Cardiac atrium fibroblast (primary cell): ENCODE results near the gene PON3. TPM values are rescaled to one million over a fixed set of nuclear protein-coding genes. Genes with fewer than 3 reads are reported as not detected.

Source experiments
- total RNA-seq: library from RNA; depleted of rRNA; stranded (reverse); fragments of >200 nt; gene quantifications from 2 replicates; pipeline ENCODE4 v1.2.3, GENCODE V29; 2015

The PON3 gene
- total RNA-seq = not detected in 2 replicates

DNA sequence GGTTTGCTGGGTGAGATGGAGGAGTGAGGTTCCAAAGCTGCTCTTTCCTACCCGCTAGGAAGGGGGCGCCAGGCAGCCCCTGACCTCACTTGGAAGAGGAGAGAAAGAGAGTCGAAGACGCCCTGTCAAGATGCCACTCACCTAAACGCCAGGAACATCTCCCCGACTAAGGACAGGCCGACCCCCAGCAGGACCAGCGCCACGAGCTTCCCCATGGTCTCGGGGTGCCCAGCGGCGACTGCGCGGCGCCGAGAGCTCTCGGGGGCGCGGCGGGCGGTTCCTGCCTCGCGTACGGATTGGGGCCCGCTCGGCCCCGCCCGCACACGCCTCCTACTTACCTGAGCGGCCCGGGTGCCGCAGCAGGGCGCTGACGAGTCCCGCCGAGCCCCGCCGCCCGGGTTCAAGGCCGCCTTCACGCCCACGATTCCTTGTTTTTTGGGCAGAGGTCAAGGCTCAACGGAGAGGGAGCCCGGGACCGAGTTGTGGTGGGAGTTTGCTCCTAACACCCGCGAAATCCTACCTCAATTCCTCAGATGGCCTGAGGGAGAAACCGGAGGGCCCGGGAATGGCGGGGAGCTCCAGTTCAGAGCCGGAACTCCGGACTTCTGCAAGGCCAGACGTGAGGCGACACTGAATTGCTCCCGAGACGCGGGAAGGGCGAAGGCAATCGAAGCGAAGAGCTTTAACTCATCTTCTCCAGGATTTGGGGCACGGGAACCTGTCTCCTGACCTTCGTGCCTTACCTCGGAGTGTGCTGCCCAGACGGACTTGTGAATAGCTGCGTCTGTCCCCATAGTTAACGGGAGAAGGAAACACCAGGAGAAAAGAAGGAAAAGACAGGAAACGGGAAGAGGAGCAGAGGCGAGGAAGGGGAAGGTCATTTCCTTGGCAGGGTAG, at the start of gene PON3:
Gene PON3 (minus strand): TSS at position 240 of the 897 bp plus-strand sequence. CDS start 25 bp downstream, at position 215.

GRCh38 chr7:95434557-95435421, 38.6 kb upstream of the PON3 start, which contains the start of gene PON2:
PON2 (minus strand) TSS chr7:95435028; CDS start chr7:95434951, 77 bp downstream.

DNA sequence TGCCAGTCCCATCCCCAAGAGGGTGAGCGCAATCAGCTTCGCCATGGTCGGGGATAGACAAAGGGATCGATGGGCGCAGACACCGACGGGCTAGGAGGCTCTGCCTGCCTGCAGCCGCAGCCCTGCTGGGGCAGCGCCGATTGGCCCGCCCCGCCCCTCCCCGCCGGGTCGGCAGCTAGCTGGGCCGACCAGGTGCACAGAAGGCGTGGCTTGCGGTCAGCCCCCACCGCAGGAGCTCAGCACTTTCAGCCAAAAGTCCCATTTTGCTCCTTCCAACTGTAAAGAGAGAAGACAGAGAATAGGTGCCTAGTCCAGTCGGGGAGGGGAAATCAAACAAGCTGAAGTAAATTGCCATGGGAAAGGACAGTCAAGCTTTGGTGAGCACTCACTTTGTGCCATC, 71.7 kb downstream of the PON3 start, which contains the start of gene PON1:
Gene PON1 (minus strand): TSS at position 102 of the 400 bp plus-strand sequence. CDS start 57 bp downstream, at position 45.

Other genes starting within 250 kb of the PON3 start
- gene PON1, start 71.8 kb downstream of the PON3 start, total RNA-seq = not detected in 2 replicates
- gene PON2, start 38.7 kb upstream of the PON3 start, total RNA-seq = 96.8 and 117 TPM in 2 replicates
- gene ASB4, start 89.6 kb upstream of the PON3 start, total RNA-seq = not detected in 2 replicates
- gene PDK4, start 200.1 kb upstream of the PON3 start, total RNA-seq = 42.9 and 115 TPM in 2 replicates